Measurements from ENCODE around the gene APLF.
"Not testable (repeated sequence)": the region's sequence is repeated elsewhere in the genome, so short reads cannot be mapped to it uniquely, and the experiment has no call there.

Gene APLF

GRCh38 chr2:68514316-68514929, 47.0 kb downstream of the APLF start:
- no peak for TF ChIP-seq CTCF (IDR thresholded peaks at IDR 0.05; ENCODE audit: low read depth, low read length)
- in situ Hi-C loops (cut with HindIII; ENCODE audit: low sequenced_read_pairs): no loop called here
- DNase-seq (ENCODE audit: low read depth, low spot score): no peak
- H3K4me3 ChIP-seq (ENCODE audit: low read depth, low read length): no peak overlapping the region

- DNase-seq (ENCODE audit: low read depth, low spot score): no peak
- in situ Hi-C loops (cut with HindIII; ENCODE audit: low sequenced_read_pairs): no loop called here
- H3K4me3 ChIP-seq (ENCODE audit: low read depth, low read length): no peak overlapping the region
- TF ChIP-seq CTCF (IDR thresholded peaks at IDR 0.05; ENCODE audit: low read depth, low read length): no peak
These were observed 48.9 kb downstream of the APLF start for GRCh38 chr2:68516051-68516955.

GRCh38 chr2:68519236-68519635, 51.9 kb downstream of the APLF start:
- no peak for DNase-seq (ENCODE audit: low read depth, low spot score)
- no peak overlapping the region for H3K4me3 ChIP-seq (ENCODE audit: low read depth, low read length)
- TF ChIP-seq CTCF (IDR thresholded peaks at IDR 0.05; ENCODE audit: low read depth, low read length): no peak
- in situ Hi-C loops (cut with HindIII; ENCODE audit: low sequenced_read_pairs): no loop called here

- TF ChIP-seq CTCF (IDR thresholded peaks at IDR 0.05; ENCODE audit: low read depth, low read length): no peak
- H3K4me3 ChIP-seq (ENCODE audit: low read depth, low read length): no peak overlapping the region
- DNase-seq (ENCODE audit: low read depth, low spot score): no peak
- in situ Hi-C loops (cut with HindIII; ENCODE audit: low sequenced_read_pairs): no loop called here
These were observed 53.7 kb downstream of the APLF start for GRCh38 chr2:68521037-68521436.

- H3K4me3 ChIP-seq (ENCODE audit: low read depth, low read length); in situ Hi-C loops (cut with HindIII; ENCODE audit: low sequenced_read_pairs); DNase-seq (ENCODE audit: low read depth, low spot score): not testable (repeated sequence)
These were observed 59.6 kb downstream of the APLF start for GRCh38 chr2:68526943-68527342.

GRCh38 chr2:68527343-68528081, 60.1 kb downstream of the APLF start:
- H3K4me3 ChIP-seq (ENCODE audit: low read depth, low read length); DNase-seq (ENCODE audit: low read depth, low spot score); in situ Hi-C loops (cut with HindIII; ENCODE audit: low sequenced_read_pairs): not testable (repeated sequence)

- in situ Hi-C loops (cut with HindIII; ENCODE audit: low sequenced_read_pairs); H3K4me3 ChIP-seq (ENCODE audit: low read depth, low read length); DNase-seq (ENCODE audit: low read depth, low spot score): not testable (repeated sequence)
These were observed 61.8 kb downstream of the APLF start for GRCh38 chr2:68529156-68529555.

- DNase-seq (ENCODE audit: low read depth, low spot score); in situ Hi-C loops (cut with HindIII; ENCODE audit: low sequenced_read_pairs); H3K4me3 ChIP-seq (ENCODE audit: low read depth, low read length): not testable (repeated sequence)
These were observed 62.3 kb downstream of the APLF start for GRCh38 chr2:68529651-68530050.

Measured in astrocyte of the spinal cord (primary cell).